ENCODE results near the gene CASZ1. TPM values are rescaled to one million over a fixed set of nuclear protein-coding genes. Genes with fewer than 3 reads are reported as not detected.

Gene CASZ1
- total and polyA plus RNA-seq, 2 donors (not counting 1 experiment from before 2014, with no cell fraction given) = 0.34 to 0.50 TPM

- no peak for DNase-seq (ENCODE audit: low read depth in 2 of 2)
- Histone ChIP-seq H3K4me2 (ENCODE audit: extremely low read depth, insufficient read depth, low read length) (no peak overlapping the region), H3K79me2 (ENCODE audit: control insufficient read depth, insufficient read depth, low read length) (no peaks in the 10 kb centered on the region), H2AFZ (ENCODE audit: low read length) (no peak overlapping the region), H3K4me1 (ENCODE audit: control insufficient read depth, extremely low read depth, insufficient read depth, low read length) (no peaks in the 10 kb centered on the region), H3K9ac (ENCODE audit: insufficient read depth, low read length) (no peak overlapping the region), H3K27me3 (ENCODE audit: control insufficient read depth, insufficient read depth, low read length) (no peaks in the 10 kb centered on the region), H3K36me3 (ENCODE audit: control insufficient read depth, insufficient read depth, low read length) (no peaks in the 10 kb centered on the region), H3K9me3 (ENCODE audit: control insufficient read depth, insufficient read depth, low read depth, low read length) (no peaks in the 10 kb centered on the region), H4K20me1 (ENCODE audit: control insufficient read depth, extremely low read depth, insufficient read depth, low read length) (no peaks in the 10 kb centered on the region), H3K4me3 (replicated peaks in 1 of 4; ENCODE audit: control extremely low read depth in 1 of 4, insufficient read depth in 1 of 4, low read depth in 3 of 4, low read length in 4 of 4) (no peak overlapping the region), H3K27ac (ENCODE audit: insufficient read depth, low read length) (no peak overlapping the region)
- no peak for TF ChIP-seq CTCF (conservative IDR thresholded peaks at IDR 0.05 in 1 of 2, IDR thresholded peaks at IDR 0.05 in 1 of 2; ENCODE audit: low read depth in 1 of 2, low read length in 2 of 2)
- TF ChIP-seq EZH2 (IDR thresholded peaks at IDR 0.05; ENCODE audit: low read length, missing control alignments) = no peak
These were observed 124.7 kb downstream of the CASZ1 start for GRCh38 chr1:10671622-10672342.

- no peaks in the 10 kb centered on the region for H3K36me3 ChIP-seq (ENCODE audit: control insufficient read depth, insufficient read depth, low read length)
- H4K20me1 ChIP-seq (ENCODE audit: control insufficient read depth, extremely low read depth, insufficient read depth, low read length) = no peaks in the 10 kb centered on the region
- H3K4me3 ChIP-seq (replicated peaks in 1 of 4; ENCODE audit: control extremely low read depth in 1 of 4, insufficient read depth in 1 of 4, low read depth in 3 of 4, low read length in 4 of 4) = no peak overlapping the region
- no peaks in the 10 kb centered on the region for H3K79me2 ChIP-seq (ENCODE audit: control insufficient read depth, insufficient read depth, low read length)
- no peak overlapping the region for H3K27ac ChIP-seq (ENCODE audit: insufficient read depth, low read length)
- no peak overlapping the region for H3K9ac ChIP-seq (ENCODE audit: insufficient read depth, low read length)
- TF ChIP-seq EZH2 (IDR thresholded peaks at IDR 0.05; ENCODE audit: low read length, missing control alignments) (no peak), CTCF (conservative IDR thresholded peaks at IDR 0.05 in 1 of 2, IDR thresholded peaks at IDR 0.05 in 1 of 2; ENCODE audit: low read depth in 1 of 2, low read length in 2 of 2) (no peak)
- H3K9me3 ChIP-seq (ENCODE audit: control insufficient read depth, insufficient read depth, low read depth, low read length) = no peaks in the 10 kb centered on the region
- no peak overlapping the region for H2AFZ ChIP-seq (ENCODE audit: low read length)
- H3K4me1 ChIP-seq (ENCODE audit: control insufficient read depth, extremely low read depth, insufficient read depth, low read length) = no peaks in the 10 kb centered on the region
- H3K27me3 ChIP-seq (ENCODE audit: control insufficient read depth, insufficient read depth, low read length) = no peaks in the 10 kb centered on the region
- DNase-seq (ENCODE audit: low read depth in 2 of 2) = no peak
- no peak overlapping the region for H3K4me2 ChIP-seq (ENCODE audit: extremely low read depth, insufficient read depth, low read length)
These were observed 125.4 kb downstream of the CASZ1 start for GRCh38 chr1:10671090-10671489.

GRCh38 chr1:10670190-10670589, 126.3 kb downstream of the CASZ1 start:
- Histone ChIP-seq H3K27ac (ENCODE audit: insufficient read depth, low read length) (no peak overlapping the region), H3K4me1 (ENCODE audit: control insufficient read depth, extremely low read depth, insufficient read depth, low read length) (no peaks in the 10 kb centered on the region), H3K9me3 (ENCODE audit: control insufficient read depth, insufficient read depth, low read depth, low read length) (no peaks in the 10 kb centered on the region), H2AFZ (ENCODE audit: low read length) (no peak overlapping the region), H3K27me3 (ENCODE audit: control insufficient read depth, insufficient read depth, low read length) (no peaks in the 10 kb centered on the region), H3K79me2 (ENCODE audit: control insufficient read depth, insufficient read depth, low read length) (no peaks in the 10 kb centered on the region), H3K4me2 (ENCODE audit: extremely low read depth, insufficient read depth, low read length) (no peak overlapping the region), H3K4me3 (replicated peaks in 1 of 4; ENCODE audit: control extremely low read depth in 1 of 4, insufficient read depth in 1 of 4, low read depth in 3 of 4, low read length in 4 of 4) (no peak overlapping the region), H3K36me3 (ENCODE audit: control insufficient read depth, insufficient read depth, low read length) (no peaks in the 10 kb centered on the region), H4K20me1 (ENCODE audit: control insufficient read depth, extremely low read depth, insufficient read depth, low read length) (no peaks in the 10 kb centered on the region), H3K9ac (ENCODE audit: insufficient read depth, low read length) (no peak overlapping the region)
- no peak for DNase-seq (ENCODE audit: low read depth in 2 of 2)
- TF ChIP-seq EZH2 (IDR thresholded peaks at IDR 0.05; ENCODE audit: low read length, missing control alignments) (no peak), CTCF (conservative IDR thresholded peaks at IDR 0.05 in 1 of 2, IDR thresholded peaks at IDR 0.05 in 1 of 2; ENCODE audit: low read depth in 1 of 2, low read length in 2 of 2) (no peak)
